HT1080 (cell line): Measurements from ENCODE around the gene NRP1. TPM values are rescaled to one million over a fixed set of nuclear protein-coding genes. Genes with fewer than 3 reads are reported as not detected.

ENCODE experiments used
- DNase-seq: peaks from one replicate; pipeline ENCODE4 v3.0.0-alpha.2; 2015; ENCODE audit warnings: low read depth
- total RNA-seq: library from RNA; depleted of rRNA; stranded (reverse); fragments of >200 nt; shearing (Covaris generic); gene quantifications from 2 replicates; pipeline ENCODE4 v1.2.3, GENCODE V29; 2014

The NRP1 gene
- total RNA-seq, 1 experiment from 2014 or later = 281 TPM

GRCh38 chr10:33293531-33294170 is 40.8 kb downstream of the NRP1 start:
- no peak for DNase-seq

- no peak for DNase-seq
These were observed 41.4 kb downstream of the NRP1 start for GRCh38 chr10:33293076-33293475.

- DNase-seq = peak; percentile 64
These were observed 43.3 kb downstream of the NRP1 start for GRCh38 chr10:33291053-33291592.

GRCh38 chr10:33290321-33291052 is 44.0 kb downstream of the NRP1 start:
- no peak for DNase-seq

GRCh38 chr10:33289776-33290175 is 44.7 kb downstream of the NRP1 start:
- DNase-seq = no peak

- DNase-seq = no peak
These were observed 46.3 kb downstream of the NRP1 start for GRCh38 chr10:33288127-33288526.

GRCh38 chr10:33287112-33287511 is 47.4 kb downstream of the NRP1 start:
- DNase-seq = no peak

GRCh38 chr10:33286157-33286934 is 48.1 kb downstream of the NRP1 start:
- no peak for DNase-seq

GRCh38 chr10:33284945-33285344 is 49.5 kb downstream of the NRP1 start:
- no peak for DNase-seq

GRCh38 chr10:33279811-33280602 is 54.5 kb downstream of the NRP1 start:
- no peak for DNase-seq

- no peak for DNase-seq
These were observed 55.2 kb downstream of the NRP1 start for GRCh38 chr10:33279276-33279675.

GRCh38 chr10:33278198-33278597 is 56.3 kb downstream of the NRP1 start:
- no peak for DNase-seq

- DNase-seq = no peak
These were observed 57.3 kb downstream of the NRP1 start for GRCh38 chr10:33277135-33277536.

GRCh38 chr10:33276282-33276923 is 58.1 kb downstream of the NRP1 start:
- DNase-seq = no peak

GRCh38 chr10:33274096-33274785 is 60.2 kb downstream of the NRP1 start:
- no peak for DNase-seq

- peak; percentile 89 for DNase-seq
These were observed 61.0 kb downstream of the NRP1 start for GRCh38 chr10:33273295-33274002.

- DNase-seq = no peak
These were observed 61.8 kb downstream of the NRP1 start for GRCh38 chr10:33272635-33273034.

- no peak for DNase-seq
These were observed 62.4 kb downstream of the NRP1 start for GRCh38 chr10:33271969-33272583.

GRCh38 chr10:33270971-33271370 is 63.5 kb downstream of the NRP1 start:
- no peak for DNase-seq
